Measurements from ENCODE around the gene ALDH3A2. TPM values are rescaled to one million over a fixed set of nuclear protein-coding genes. Genes with fewer than 3 reads are reported as not detected.
A peak's percentile ranks its signal among the peaks of the same experiment; 100 is the strongest.

ALDH3A2 gene
- total and polyA plus RNA-seq, 2 of the 8 experiments (the other 6 are each of a cell fraction or from before 2014, with no cell fraction given) = 20.6 to 72.9 TPM

DNA sequence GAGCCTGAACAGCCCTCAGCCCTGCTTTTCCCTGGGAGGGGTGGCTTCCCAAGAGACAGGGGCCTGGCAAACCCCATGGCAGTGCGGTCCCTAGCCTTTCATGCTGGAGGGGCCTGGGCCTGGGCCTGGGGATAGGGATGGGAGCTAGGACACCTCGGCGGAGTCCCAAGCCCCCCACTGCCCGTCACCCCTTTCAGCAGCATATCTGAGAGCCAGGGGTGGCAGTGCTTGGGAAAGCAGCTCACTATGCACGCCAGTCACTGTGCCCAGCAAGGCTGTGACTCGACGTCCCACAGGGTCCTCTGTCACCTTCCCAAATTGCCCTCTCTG lies 68.4 kb downstream of the ALDH3A2 start:
- H3K23me2 ChIP-seq (ENCODE audit: low read depth, low read length) = no peaks in the 10 kb centered on the region

More for the DNA sequence above, 68.4 kb downstream of the ALDH3A2 start:
- no peaks in the 10 kb centered on the region for H3K79me1 ChIP-seq (ENCODE audit: low read depth, low read length)
- no peak for TF ChIP-seq BCL11A (IDR thresholded peaks at IDR 0.05; ENCODE audit: low read depth in 2 of 2, low read length in 2 of 2)
- TF ChIP-seq BRCA1 (IDR thresholded peaks at IDR 0.05; ENCODE audit: low read depth, low read length) = no peak
- no peak for TF ChIP-seq TEAD4 (IDR thresholded peaks at IDR 0.05; ENCODE audit: low read depth, low read length)
- no peak overlapping the region for H2AFZ ChIP-seq (ENCODE audit: low read length)
- no peak overlapping the region for H2BK120ac ChIP-seq (replicated peaks; ENCODE audit: low read depth, low read length)
- no peak overlapping the region for H3K4me2 ChIP-seq (ENCODE audit: insufficient read depth in 1 of 2, low read depth in 2 of 2, low read length in 2 of 2)
- ChIA-PET CTCF (ENCODE audit: partially characterized antibody) (interaction anchor here (1.1 to 8.7 kb wide), 5 partner anchors 10 to 71 kb away, joined by 3 to 56 read pairs (median 8); partner anchors contain the start of gene ALDH3A2), POLR2A (ENCODE audit: partially characterized antibody) (interaction anchor here (3.9 kb wide), 1 partner anchor 68 kb away, joined by 16 read pairs; the partner anchor contains the start of gene ALDH3A2)
- 0 out of 2 replicates have a peak overlapping the region, but pooled peaks have one; percentile 46 for H2BK15ac ChIP-seq (ENCODE audit: low read length)
- no peak overlapping the region for H2AK5ac ChIP-seq (ENCODE audit: low read depth, low read length)
- H4K8ac ChIP-seq (ENCODE audit: extremely low read depth, insufficient read depth, low read length) = peak overlapping the region; percentile 53
- no peak for FAIRE-seq
- H3K4ac ChIP-seq (replicated peaks; ENCODE audit: insufficient read length, low read depth, low read length) = no peak overlapping the region
- H3K4me1 ChIP-seq (replicated peaks in 1 of 4; ENCODE audit: control insufficient read depth in 3 of 4, insufficient read depth in 4 of 4, low read length in 3 of 4) = peaks cover 0 to 8% (median 0%) of the 10 kb centered on the region in 4 experiments; a peak in 2 of 7 replicates
- H3K14ac ChIP-seq (ENCODE audit: insufficient read length) = no peak overlapping the region
- no peak overlapping the region for H2BK20ac ChIP-seq (ENCODE audit: low read length)
- H3K23ac ChIP-seq (ENCODE audit: insufficient read length) = no peak overlapping the region
- DNase-seq (ENCODE audit: low read depth in 1 of 2, low spot score in 2 of 2) = no peak
- no peak overlapping the region for H2BK12ac ChIP-seq (ENCODE audit: low read depth, low read length)
- H3K9me3 ChIP-seq (ENCODE audit: insufficient read depth in 2 of 2, low read depth in 1 of 2, low read length in 1 of 2) = no peaks in the 10 kb centered on the region
- no peaks in the 10 kb centered on the region for H3K36me3 ChIP-seq (ENCODE audit: control insufficient read depth in 2 of 4, insufficient read depth in 4 of 4, low read length in 3 of 4)
- peak overlapping the region; percentile 48; the same call in 1 of the 2 replicates for H3K18ac ChIP-seq (ENCODE audit: extremely low read depth, low read length)
- H3K56ac ChIP-seq (replicated peaks; ENCODE audit: insufficient read length, low read depth, low read length) = no peak overlapping the region
- H3K27me3 ChIP-seq (replicated peaks in 1 of 4; ENCODE audit: control insufficient read depth in 3 of 4, extremely low read depth in 1 of 4, insufficient read depth in 3 of 4, low read length in 3 of 4) = no peaks in the 10 kb centered on the region
- peak overlapping the region; percentile 63 for H4K91ac ChIP-seq (replicated peaks; ENCODE audit: insufficient read length, low read length)
- no peak overlapping the region for H3K4me3 ChIP-seq (ENCODE audit: extremely low read depth in 1 of 4, insufficient read depth in 2 of 4, low read depth in 3 of 4, low read length in 4 of 4)
- WGBS, 2 experiments (ENCODE audit: extremely low coverage in 1 of 2, insufficient coverage in 1 of 2, insufficient read length in 1 of 2, insufficient replicate concordance in 2 of 2, low coverage in 1 of 2, low lambda C conversion rate in 2 of 2, missing lambda C conversion rate in 1 of 2) = 92% methylated on average over 7 of the region's 7 CpGs; no CpG with 5 or more reads in 1 of the 2 experiments
- no peaks in the 10 kb centered on the region for H4K20me1 ChIP-seq (replicated peaks in 1 of 2; ENCODE audit: control insufficient read depth in 1 of 2, insufficient read depth in 2 of 2, low read length in 2 of 2)
- H3K79me2 ChIP-seq (ENCODE audit: control insufficient read depth in 1 of 2, insufficient read depth in 2 of 2, low read length in 2 of 2) = no peaks in the 10 kb centered on the region
- H3K27ac ChIP-seq (ENCODE audit: low read depth, low read length) = no peak overlapping the region
- H4K5ac ChIP-seq (ENCODE audit: insufficient read length, low read depth, low read length) = no peak overlapping the region
- no peak overlapping the region for H3K9ac ChIP-seq (replicated peaks in 1 of 4; ENCODE audit: extremely low read depth in 1 of 4, low read depth in 3 of 4, low read length in 3 of 4)
- no peak overlapping the region for H2BK5ac ChIP-seq (ENCODE audit: low read depth, low read length)

Measured in H1 (cell line).